A549 (cell line): ENCODE results near the gene RIPOR1. TPM values are rescaled to one million over a fixed set of nuclear protein-coding genes. Genes with fewer than 3 reads are reported as not detected.

ENCODE experiments used
- ATAC-seq, 2 experiments: fragments of 200-7000 bp in 1 of 2; fragments of >200 bp in 1 of 2; cut with Nextera tagmentation in 1 of 2; cut with Tn5 transposase in 1 of 2; 3 replicates each; pipeline versions ENCODE4 v1.8.0 to v1.9.1; 2018 to 2020; ENCODE audit warnings: mild to moderate bottlenecking in 1 of 2, moderate library complexity in 1 of 2
- CTCF ChIA-PET: fragments of 300-600 bp; sonication (Branson Sonifier 250); formaldehyde crosslinking; extraction: SDS; loops from one replicate; lab custom pipeline; 2021; ENCODE audit warnings: antibody characterized with exemption, inconsistent platforms; lab: Yijun Ruan, JAX
- POLR2A ChIA-PET: fragments of 350-600 bp; formaldehyde crosslinking; extraction: SDS; loops from one replicate; lab custom pipeline; 2021; ENCODE audit warnings: antibody characterized with exemption, inconsistent platforms; lab: Yijun Ruan, JAX
- DNase-seq, 2 experiments: peaks; one replicate each; pipeline versions ENCODE4 v3.0.0 to v3.0.0-alpha.2; 2011 to 2016; ENCODE audit warnings: low read depth in 1 of 2, low spot score in 1 of 2
- FAIRE-seq: peaks from 2 replicates; lab custom pipeline; 2011; peaks lifted over from hg19 to GRCh38; lab: Jason Lieb, UNC
- H3K27ac ChIP-seq, 2 experiments: fragments of >200 bp; sonication (Bioruptor Twin); formaldehyde crosslinking; 3 replicates each; pipeline ENCODE4 v1.5.1; 2016 to 2017
- H3K4me1 ChIP-seq: fragments of >200 bp; sonication (Bioruptor Twin); formaldehyde crosslinking; 3 replicates; pipeline ENCODE4 v1.6.1; 2016
- H3K4me2 ChIP-seq: fragments of >200 bp; sonication (Bioruptor Twin); formaldehyde crosslinking; 3 replicates; pipeline ENCODE4 v1.6.1; 2016
- H3K4me3 ChIP-seq: fragments of >200 bp; sonication (Bioruptor Twin); formaldehyde crosslinking; 3 replicates; pipeline ENCODE4 v1.5.1; 2016
- H3K9me3 ChIP-seq: fragments of >200 bp; sonication (Bioruptor Twin); formaldehyde crosslinking; 3 replicates; pipeline ENCODE4 v1.6.1; 2016
- CBX2 ChIP-seq: fragments of 200-600 bp; sonication (generic); IDR thresholded peaks from 2 replicates; pipeline ENCODE4 v1.6.1; 2016; ENCODE audit warnings: low read depth, mild to moderate bottlenecking, borderline replicate concordance
- CBX8 ChIP-seq: fragments of 200-600 bp; sonication (generic); IDR thresholded peaks from 2 replicates; pipeline ENCODE4 v1.6.1; 2016
- EHMT2 ChIP-seq: fragments of 200-600 bp; sonication (generic); IDR thresholded peaks from 2 replicates; pipeline ENCODE4 v1.6.1; 2016; ENCODE audit warnings: antibody characterized with exemption, low read depth, mild to moderate bottlenecking, moderate library complexity
- EP300 ChIP-seq, 2 experiments: fragments of >200 bp; sonication (Bioruptor Twin); formaldehyde crosslinking; IDR thresholded peaks; 2 replicates in 1 of 2; 3 replicates in 1 of 2; pipeline ENCODE4 v1.6.1; 2016 to 2017
- ESRRA ChIP-seq: fragments of 150-350 bp; IDR thresholded peaks from 2 replicates; pipeline ENCODE4 v1.6.1; 2014; ENCODE audit warnings: mild to moderate bottlenecking, low read length, borderline replicate concordance
- FOXS1 ChIP-seq: fragments of 250-450 bp; sonication (Bioruptor Pico); IDR thresholded peaks from 2 replicates; pipeline ENCODE4 v1.5.0; 2020; ENCODE audit warnings: mild to moderate bottlenecking, moderate library complexity
- GATA3 ChIP-seq: IDR thresholded peaks from 2 replicates; pipeline ENCODE4 v1.6.1; 2012; ENCODE audit warnings: borderline replicate concordance
- HMGXB4 ChIP-seq: fragments of 250-450 bp; sonication (Bioruptor Pico); IDR thresholded peaks from 2 replicates; pipeline ENCODE4 v1.5.0; 2021; ENCODE audit warnings: mild to moderate bottlenecking, moderate library complexity, borderline replicate concordance
- JUN ChIP-seq, 2 experiments: fragments of >200 bp; sonication (Bioruptor Twin); formaldehyde crosslinking; IDR thresholded peaks; 2 replicates in 1 of 2; 3 replicates in 1 of 2; pipeline ENCODE4 v1.6.1; 2016 to 2017
- KDM1A ChIP-seq: fragments of 200-600 bp; sonication (generic); IDR thresholded peaks from 2 replicates; pipeline ENCODE4 v1.6.1; 2016; ENCODE audit warnings: low read depth, mild to moderate bottlenecking
- KDM5A ChIP-seq: fragments of 200-600 bp; sonication (generic); IDR thresholded peaks from 2 replicates; pipeline ENCODE4 v1.6.1; 2016; ENCODE audit warnings: antibody characterized with exemption, mild to moderate bottlenecking
- PHF8 ChIP-seq: fragments of 200-600 bp; sonication (generic); IDR thresholded peaks from 2 replicates; pipeline ENCODE4 v1.6.1; 2016; ENCODE audit warnings: low read depth, mild to moderate bottlenecking, antibody characterized with exemption, moderate library complexity, borderline replicate concordance
- POLR2A ChIP-seq: IDR thresholded peaks from 2 replicates; pipeline ENCODE4 v1.6.1; 2012; ENCODE audit warnings: mild to moderate bottlenecking, low read length
- REST ChIP-seq: fragments of 200-600 bp; sonication (generic); IDR thresholded peaks from 2 replicates; pipeline ENCODE4 v1.6.1; 2016; ENCODE audit warnings: antibody characterized with exemption, mild to moderate bottlenecking, moderate library complexity
- RFX5 ChIP-seq: fragments of 450-650 bp; IDR thresholded peaks from 2 replicates; pipeline ENCODE4 v1.7.1; 2014; ENCODE audit warnings: antibody characterized with exemption, mild to moderate bottlenecking, moderate library complexity
- SMC3 ChIP-seq: fragments of >200 bp; sonication (Bioruptor Twin); formaldehyde crosslinking; IDR thresholded peaks from 3 replicates; pipeline ENCODE4 v1.6.1; 2018; ENCODE audit warnings: inconsistent platforms
- USF2 ChIP-seq: fragments of 450-650 bp; IDR thresholded peaks from 2 replicates; pipeline ENCODE4 v1.6.1; 2014; ENCODE audit warnings: antibody characterized with exemption
- WGBS: methylation state at CpG from one replicate; pipeline ENCODE4 v1.1.6; 2017; ENCODE audit errors: missing lambda C conversion rate; 5-methylcytosine and 5-hydroxymethylcytosine counted together
- polyA plus RNA-seq, 4 experiments: library from polyadenylated mRNA; depleted of rRNA in 3 of 4; stranded (reverse); fragments of >200 nt; fragmentation: RNase III in 1 of 4; extraction: RNeasy Plus Mini Kit Qiagen cat#74134 plus additional on column Dnase treatment in 1 of 4; gene quantifications; 2 replicates in 3 of 4; 3 replicates in 1 of 4; pipeline ENCODE4 v1.2.3, GENCODE V29; 2011 to 2017
- TF ChIP-seq, protein P1 (sequence below): IDR thresholded peaks from 2 replicates; pipeline ENCODE4 v1.6.1; 2012
- TF ChIP-seq, protein P2 (sequence below): IDR thresholded peaks from 2 replicates; pipeline ENCODE4 v1.6.1; 2012; ENCODE audit warnings: low read depth, borderline replicate concordance

The RIPOR1 gene
- polyA plus RNA-seq, 2 of the 4 experiments (the other 2 are of a cell fraction) = 7.2 to 23.0 TPM

- CTCF ChIA-PET = interaction anchor here (0.8 to 22.1 kb wide), 3 partner anchors 11 to 110 kb away, joined by 4 to 301 read pairs (median 120); partner anchors contain the start of gene CARMIL2
- H3K9me3 ChIP-seq = no peaks in the 10 kb centered on the region
- peaks cover 18% of the 10 kb centered on the region for H3K4me1 ChIP-seq
- ATAC-seq (no peak), FAIRE-seq (no peak), DNase-seq (no peak)
- no peak overlapping the region for H3K4me2 ChIP-seq
- no peak for TF ChIP-seq KDM5A
- TF ChIP-seq JUN (IDR thresholded peaks at IDR 0.05) = no peak
- TF ChIP-seq, protein P1, sequence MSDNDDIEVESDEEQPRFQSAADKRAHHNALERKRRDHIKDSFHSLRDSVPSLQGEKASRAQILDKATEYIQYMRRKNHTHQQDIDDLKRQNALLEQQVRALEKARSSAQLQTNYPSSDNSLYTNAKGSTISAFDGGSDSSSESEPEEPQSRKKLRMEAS = no peak
- TF ChIP-seq PHF8 = no peak
- no peak for TF ChIP-seq RFX5
- no peak for TF ChIP-seq ESRRA
- no peak for TF ChIP-seq EHMT2
- TF ChIP-seq CBX8 = no peak
- POLR2A ChIA-PET = no interaction called here
- 95% methylated on average over 2 of the region's 2 CpGs for WGBS
- H3K4me3 ChIP-seq = no peak overlapping the region
- no peak overlapping the region for H3K27ac ChIP-seq
Measured at GRCh38 chr16:67535201-67535600, 6.6 kb downstream of the RIPOR1 start.

- no peaks in the 10 kb centered on the region for H3K9me3 ChIP-seq
- ATAC-seq (no peak), FAIRE-seq (no peak), DNase-seq (no peak)
- H3K27ac ChIP-seq = no peak overlapping the region
- no peak overlapping the region for H3K4me2 ChIP-seq
- POLR2A ChIA-PET = no interaction called here
- H3K4me1 ChIP-seq = peaks cover 12% of the 10 kb centered on the region; the same call in 1 of the 3 replicates
- CTCF ChIA-PET = interaction anchor here (1.0 to 22.1 kb wide), 6 partner anchors 9 to 107 kb away, joined by 3 to 301 read pairs (median 6); partner anchors contain the start of genes CARMIL2 and RIPOR1
- TF ChIP-seq REST (no peak), POLR2A (no peak), GATA3 (no peak), EP300 (IDR thresholded peaks at IDR 0.05) (no peak), PHF8 (no peak), KDM1A (no peak), USF2 (no peak), FOXS1 (no peak), SMC3 (no peak), EHMT2 (no peak), CBX2 (no peak), HMGXB4 (CRISPR knock-in tag) (no peak), CBX8 (no peak)
- TF ChIP-seq, protein P2, sequence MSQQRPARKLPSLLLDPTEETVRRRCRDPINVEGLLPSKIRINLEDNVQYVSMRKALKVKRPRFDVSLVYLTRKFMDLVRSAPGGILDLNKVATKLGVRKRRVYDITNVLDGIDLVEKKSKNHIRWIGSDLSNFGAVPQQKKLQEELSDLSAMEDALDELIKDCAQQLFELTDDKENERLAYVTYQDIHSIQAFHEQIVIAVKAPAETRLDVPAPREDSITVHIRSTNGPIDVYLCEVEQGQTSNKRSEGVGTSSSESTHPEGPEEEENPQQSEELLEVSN = no peak
- H3K4me3 ChIP-seq = no peak overlapping the region
- 97% methylated on average over 10 of the region's 32 CpGs for WGBS
Measured at GRCh38 chr16:67537270-67537635, 8.6 kb downstream of the RIPOR1 start.
